Measurements from ENCODE around the gene UCP2.

- TF ChIP-seq CTCF (IDR thresholded peaks at IDR 0.05) (no peak), EP300 (IDR thresholded peaks at IDR 0.05) (no peak), POLR2A (IDR thresholded peaks at IDR 0.05) (no peak)
Observed at GRCh38 chr11:73945396-73945795, 37.2 kb downstream of the UCP2 start.
